GM19240 (cell line): ENCODE results near the gene ARL6IP4.
"Not testable (repeated sequence)": the region's sequence is repeated elsewhere in the genome, so short reads cannot be mapped to it uniquely, and the experiment has no call there.

Experiments
- DNase-seq: peaks from one replicate; pipeline ENCODE4 v3.0.0; 2011; ENCODE audit warnings: low spot score; ENCODE audit not compliant: insufficient read length

Gene ARL6IP4

GRCh38 chr12:123010681-123011080 is 30.2 kb downstream of the ARL6IP4 start:
- no peak for DNase-seq

DNA sequence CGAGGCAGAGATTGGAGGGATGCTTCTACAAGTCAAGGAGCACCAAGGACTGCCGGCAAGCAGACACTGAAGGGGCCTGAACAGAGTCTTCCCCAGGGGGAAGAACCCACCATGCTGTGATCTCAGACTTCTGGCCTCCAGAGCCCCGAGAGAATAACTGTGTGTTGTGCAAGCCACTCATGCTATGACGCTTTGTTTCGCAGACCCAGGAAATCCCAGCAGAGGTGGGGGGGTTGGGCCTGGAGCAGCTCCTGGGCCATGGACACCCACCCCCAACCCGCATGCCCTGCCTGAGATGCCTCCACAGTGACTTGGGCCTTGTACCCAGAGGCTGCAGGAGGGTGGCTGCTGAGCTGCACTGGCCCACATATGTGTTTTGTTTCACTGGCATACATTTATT is 31.2 kb downstream of the ARL6IP4 start:
- no peak for DNase-seq

GRCh38 chr12:123013185-123014095 is 33.0 kb downstream of the ARL6IP4 start:
- no peak for DNase-seq

DNA sequence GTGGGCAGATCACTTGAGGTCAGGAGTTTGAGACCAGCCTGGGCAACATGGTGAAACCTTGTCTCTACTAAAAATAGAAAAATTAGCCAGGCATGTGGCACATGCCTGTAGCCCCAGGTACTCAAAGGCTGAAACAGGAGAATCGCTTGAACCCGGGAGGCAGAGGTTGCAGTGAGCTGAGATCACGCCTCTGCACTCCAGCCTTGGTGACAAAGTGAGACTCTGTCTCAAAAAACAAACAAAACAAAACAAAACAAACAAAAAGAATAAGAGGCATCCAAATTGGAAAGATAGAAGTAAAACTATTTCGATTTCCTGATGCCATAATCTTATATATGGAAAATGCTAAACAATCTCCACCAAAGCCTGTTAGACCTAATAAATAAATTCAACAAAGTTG is 34.0 kb downstream of the ARL6IP4 start:
- DNase-seq = not testable (repeated sequence)

- no peak for DNase-seq
Observed at GRCh38 chr12:123017753-123018152, 37.3 kb downstream of the ARL6IP4 start.

- no peak for DNase-seq
Observed at GRCh38 chr12:123019841-123020138, 39.3 kb downstream of the ARL6IP4 start.

DNA sequence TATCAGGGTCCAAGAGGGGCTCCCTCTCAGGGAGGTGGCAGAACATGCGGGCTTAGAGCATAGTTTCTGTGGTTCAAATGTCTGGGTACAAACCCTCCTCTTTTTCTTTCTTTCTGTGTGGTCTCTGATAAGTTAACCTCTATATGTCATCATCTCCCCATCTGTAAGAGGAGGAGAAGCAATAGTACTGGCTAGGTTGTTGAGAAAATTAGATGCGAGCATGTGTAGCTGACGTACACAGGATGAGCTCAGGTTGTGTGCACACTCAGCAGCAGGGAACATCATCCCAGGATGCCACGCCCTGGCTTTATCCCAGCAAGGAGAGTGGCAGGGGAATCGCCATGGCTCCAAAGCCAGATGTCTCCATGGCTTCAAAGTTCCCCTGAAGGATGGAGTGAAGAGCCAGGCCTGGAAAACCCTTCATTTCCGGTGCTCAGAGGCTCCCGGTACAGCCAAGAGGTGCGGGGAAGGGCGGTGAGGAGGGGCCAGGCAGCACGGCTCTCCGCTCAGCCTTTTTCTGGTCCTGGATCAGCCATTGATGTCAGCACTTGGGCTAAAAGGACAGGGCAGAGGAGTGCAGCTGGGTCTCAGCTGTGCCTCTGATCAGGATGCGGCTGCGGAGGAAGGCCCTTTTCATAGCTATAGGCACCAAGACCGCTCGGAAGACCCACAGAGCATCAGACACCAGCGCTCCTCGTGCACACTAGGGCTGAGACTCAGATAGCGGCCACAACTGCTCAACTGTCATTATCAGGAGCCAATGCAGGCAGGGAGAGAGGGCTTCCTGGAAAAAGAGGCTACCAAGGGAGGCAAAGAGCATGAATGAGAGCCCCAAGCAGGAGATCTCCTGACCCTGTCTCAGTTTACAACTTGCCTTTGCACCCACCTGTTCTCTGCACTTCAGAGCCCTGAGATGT is 41.5 kb downstream of the ARL6IP4 start:
- DNase-seq = no peak

DNA sequence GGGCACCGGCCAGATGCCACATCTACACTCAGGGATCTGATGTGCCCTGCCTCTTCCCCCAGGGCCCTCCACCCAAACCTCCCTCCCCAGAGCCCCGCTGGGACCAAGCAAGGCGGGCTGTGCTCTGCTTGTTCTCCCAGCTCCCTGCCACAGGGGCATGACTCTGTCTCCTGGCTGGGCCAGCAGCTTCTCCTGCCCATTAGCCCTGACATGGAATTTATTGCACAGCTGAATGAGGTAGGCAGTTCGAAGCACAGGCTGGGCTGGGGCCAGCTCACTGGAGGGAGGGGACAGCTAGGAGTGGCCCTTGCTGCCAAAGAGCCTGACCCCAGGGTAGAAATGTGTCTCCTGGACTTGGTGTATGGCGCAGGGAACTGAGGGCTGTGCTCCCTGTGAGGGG is 42.4 kb downstream of the ARL6IP4 start:
- DNase-seq = no peak

- DNase-seq = no peak
Observed at GRCh38 chr12:123024819-123025391, 44.4 kb downstream of the ARL6IP4 start.

- no peak for DNase-seq
Observed at GRCh38 chr12:123026094-123026853, 45.8 kb downstream of the ARL6IP4 start.

DNA sequence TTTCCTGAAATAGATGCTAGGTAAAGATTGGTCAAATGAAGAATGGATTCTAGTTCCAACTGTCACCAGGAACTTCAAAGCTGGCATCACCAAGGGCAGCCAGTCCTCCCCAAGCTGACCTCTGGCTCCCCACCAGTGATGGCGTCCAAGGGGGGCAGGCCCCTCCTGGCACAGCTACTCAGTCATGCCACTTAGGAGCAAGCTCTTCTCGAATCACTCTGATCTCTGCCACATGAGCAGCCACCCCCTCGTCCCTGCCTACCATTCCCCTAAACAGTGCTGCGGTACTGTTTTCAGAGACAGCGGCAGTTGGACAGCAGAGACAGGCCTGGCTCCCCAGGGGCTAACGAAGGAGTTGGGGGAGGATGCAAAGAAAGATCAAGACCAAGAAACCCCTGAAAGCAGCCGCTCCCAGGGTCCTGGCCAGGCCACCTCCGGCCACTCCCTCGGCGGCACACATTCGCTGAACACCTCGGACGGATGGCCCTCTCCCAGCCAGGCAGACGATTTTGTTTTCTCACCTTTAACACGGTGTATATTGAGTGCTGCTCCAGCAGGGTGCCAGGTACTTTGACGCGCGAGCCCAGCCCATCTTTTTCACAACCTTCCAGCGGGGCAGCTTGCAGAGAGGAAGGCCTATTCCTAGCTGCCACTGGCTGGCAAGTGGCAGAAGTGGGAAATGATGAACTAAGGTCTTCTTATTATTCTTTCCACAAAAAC is 47.4 kb downstream of the ARL6IP4 start:
- DNase-seq = no peak

- DNase-seq = no peak
Observed at GRCh38 chr12:123028475-123028874, 48.0 kb downstream of the ARL6IP4 start.

- DNase-seq = no peak
Observed at GRCh38 chr12:123029550-123029949, 49.1 kb downstream of the ARL6IP4 start.

DNA sequence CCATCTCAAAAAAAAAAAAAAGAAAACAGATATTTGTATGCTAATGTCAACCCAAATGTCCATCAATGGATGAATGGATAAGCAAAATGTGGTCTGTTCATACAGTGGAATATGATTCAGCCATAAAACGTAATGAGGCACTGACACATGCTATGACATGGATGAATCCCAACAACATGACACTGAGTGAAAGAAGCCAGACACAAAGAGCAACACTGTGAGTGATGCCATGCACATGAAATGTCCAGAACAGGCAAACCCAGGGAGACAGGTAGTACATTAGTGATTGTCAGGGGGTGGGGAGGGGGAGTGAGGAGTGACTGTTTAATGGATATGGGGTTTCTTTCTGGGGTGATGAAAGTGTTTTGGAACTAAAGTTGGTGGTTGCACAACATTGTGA is 50.2 kb downstream of the ARL6IP4 start:
- DNase-seq = no peak

DNA sequence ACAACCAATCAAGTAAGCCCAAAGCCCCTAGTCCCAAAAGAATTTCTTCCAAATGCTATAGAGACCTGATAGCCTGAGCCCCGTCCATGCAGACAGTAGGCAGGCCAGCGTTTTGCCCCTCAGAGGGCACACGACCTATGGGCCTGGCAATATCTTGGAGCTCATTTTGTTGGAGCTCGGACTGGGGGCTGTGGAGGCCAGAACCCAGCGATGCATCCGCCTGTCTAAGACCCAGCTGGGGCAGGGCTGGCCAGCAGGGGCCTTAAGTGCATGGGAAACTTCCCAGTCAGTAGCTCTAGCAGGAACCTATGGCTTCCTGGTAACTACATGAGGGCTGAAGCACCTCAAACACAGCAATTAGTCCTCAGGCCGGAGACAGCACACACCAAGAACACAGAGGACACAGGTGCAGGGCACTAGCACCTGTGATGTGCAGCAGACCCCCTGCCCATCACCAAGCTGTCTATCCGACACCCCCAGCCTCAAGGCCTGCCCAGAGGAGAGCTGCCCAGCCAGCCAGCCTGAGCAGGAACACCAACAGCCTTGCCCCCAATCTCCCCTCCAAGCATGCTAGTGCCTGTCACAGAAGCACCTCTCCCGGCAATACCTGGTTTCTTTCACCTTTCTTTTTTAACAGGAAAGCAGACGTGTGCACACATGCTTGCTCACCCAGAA is 50.8 kb downstream of the ARL6IP4 start:
- no peak for DNase-seq
